ENCODE measurements around the gene CCDC28B.

Gene CCDC28B

GRCh38 chr1:32199043-32199716 is 1.2 kb upstream of the CCDC28B start:
- DNase-seq (ENCODE audit: insufficient read length, low spot score) (no peak), FAIRE-seq (no peak)
- TF ChIP-seq CTCF (IDR thresholded peaks at IDR 0.05; ENCODE audit: insufficient read depth, missing control alignments) = no peak

- FAIRE-seq = no peak
- TF ChIP-seq CTCF (IDR thresholded peaks at IDR 0.05; ENCODE audit: insufficient read depth, missing control alignments) = no peak
- DNase-seq (ENCODE audit: insufficient read length, low spot score) = no peak
Observed at GRCh38 chr1:32199717-32200072, 700 bp upstream of the CCDC28B start.

- TF ChIP-seq CTCF (IDR thresholded peaks at IDR 0.05; ENCODE audit: insufficient read depth, missing control alignments) = no peak
- no peak for DNase-seq (ENCODE audit: insufficient read length, low spot score)
- no peak for FAIRE-seq
Observed at GRCh38 chr1:32201011-32201855, 838 bp downstream of the CCDC28B start.

GRCh38 chr1:32204943-32205361 is 4.6 kb downstream of the CCDC28B start:
- no peak for FAIRE-seq
- no peak for DNase-seq (ENCODE audit: insufficient read length, low spot score)
- TF ChIP-seq CTCF (IDR thresholded peaks at IDR 0.05; ENCODE audit: insufficient read depth, missing control alignments) = no peak

- TF ChIP-seq CTCF (IDR thresholded peaks at IDR 0.05; ENCODE audit: insufficient read depth, missing control alignments) = no peak
- DNase-seq (ENCODE audit: insufficient read length, low spot score) = peak; percentile 94
- no peak for FAIRE-seq
Observed at GRCh38 chr1:32205401-32206370, 5.3 kb downstream of the CCDC28B start, which contains the start of gene IQCC. Gene IQCC, plus strand, starts transcription at chr1:32205671. Its CDS starts 11 bp downstream, at chr1:32205682.

- TF ChIP-seq CTCF (IDR thresholded peaks at IDR 0.05; ENCODE audit: insufficient read depth, missing control alignments) = no peak
- no peak for DNase-seq (ENCODE audit: insufficient read length, low spot score)
- FAIRE-seq = no peak
Observed at GRCh38 chr1:32208469-32208868, 8.1 kb downstream of the CCDC28B start.

Measured in D721Med (cell line).